ENCODE results near the gene MTA3.

MTA3 gene

GRCh38 chr2:42765686-42766085, 197.3 kb downstream of the MTA3 start:
- no peak for DNase-seq

- DNase-seq, result no peak
Measured at GRCh38 chr2:42767080-42767898, 198.9 kb downstream of the MTA3 start.

- DNase-seq, result no peak
Measured at GRCh38 chr2:42767899-42768705, 199.7 kb downstream of the MTA3 start.

- no peak for DNase-seq
Measured at GRCh38 chr2:42768706-42769256, 200.3 kb downstream of the MTA3 start.

GRCh38 chr2:42769583-42770287, 201.3 kb downstream of the MTA3 start:
- DNase-seq, result no peak

GRCh38 chr2:42770288-42771131, 202.1 kb downstream of the MTA3 start:
- DNase-seq, result peak; percentile 56

- DNase-seq, result no peak
Measured at GRCh38 chr2:42771546-42772153, 203.2 kb downstream of the MTA3 start.

- no peak for DNase-seq
Measured at GRCh38 chr2:42775186-42775585, 206.8 kb downstream of the MTA3 start.

- no peak for DNase-seq
Measured at GRCh38 chr2:42775810-42776209, 207.4 kb downstream of the MTA3 start.

- DNase-seq, result no peak
Measured at GRCh38 chr2:42777883-42778805, 209.7 kb downstream of the MTA3 start.

- DNase-seq, result no peak
Measured at GRCh38 chr2:42781181-42781580, 212.7 kb downstream of the MTA3 start.

GRCh38 chr2:42783511-42783910, 215.1 kb downstream of the MTA3 start:
- DNase-seq, result no peak

GRCh38 chr2:42784204-42784880, 215.9 kb downstream of the MTA3 start:
- DNase-seq, result no peak

GRCh38 chr2:42786561-42787345, 218.3 kb downstream of the MTA3 start:
- no peak for DNase-seq

- DNase-seq, result no peak
Measured at GRCh38 chr2:42787424-42787787, 219.0 kb downstream of the MTA3 start.

GRCh38 chr2:42787788-42788477, 219.5 kb downstream of the MTA3 start:
- DNase-seq, result no peak

GRCh38 chr2:42788478-42788793, 220.0 kb downstream of the MTA3 start:
- no peak for DNase-seq

- no peak for DNase-seq
Measured at GRCh38 chr2:42788882-42789281, 220.4 kb downstream of the MTA3 start.

GRCh38 chr2:42789751-42790150, 221.3 kb downstream of the MTA3 start:
- DNase-seq, result no peak
